DMS 273 (cell line): ENCODE results near the gene ANO2.

Experiments
- DNase-seq: peaks from one replicate; lab custom pipeline; 2025; ENCODE audit not compliant: unreplicated experiment; lab: John Stamatoyannopoulos, UW

ANO2 gene

DNA sequence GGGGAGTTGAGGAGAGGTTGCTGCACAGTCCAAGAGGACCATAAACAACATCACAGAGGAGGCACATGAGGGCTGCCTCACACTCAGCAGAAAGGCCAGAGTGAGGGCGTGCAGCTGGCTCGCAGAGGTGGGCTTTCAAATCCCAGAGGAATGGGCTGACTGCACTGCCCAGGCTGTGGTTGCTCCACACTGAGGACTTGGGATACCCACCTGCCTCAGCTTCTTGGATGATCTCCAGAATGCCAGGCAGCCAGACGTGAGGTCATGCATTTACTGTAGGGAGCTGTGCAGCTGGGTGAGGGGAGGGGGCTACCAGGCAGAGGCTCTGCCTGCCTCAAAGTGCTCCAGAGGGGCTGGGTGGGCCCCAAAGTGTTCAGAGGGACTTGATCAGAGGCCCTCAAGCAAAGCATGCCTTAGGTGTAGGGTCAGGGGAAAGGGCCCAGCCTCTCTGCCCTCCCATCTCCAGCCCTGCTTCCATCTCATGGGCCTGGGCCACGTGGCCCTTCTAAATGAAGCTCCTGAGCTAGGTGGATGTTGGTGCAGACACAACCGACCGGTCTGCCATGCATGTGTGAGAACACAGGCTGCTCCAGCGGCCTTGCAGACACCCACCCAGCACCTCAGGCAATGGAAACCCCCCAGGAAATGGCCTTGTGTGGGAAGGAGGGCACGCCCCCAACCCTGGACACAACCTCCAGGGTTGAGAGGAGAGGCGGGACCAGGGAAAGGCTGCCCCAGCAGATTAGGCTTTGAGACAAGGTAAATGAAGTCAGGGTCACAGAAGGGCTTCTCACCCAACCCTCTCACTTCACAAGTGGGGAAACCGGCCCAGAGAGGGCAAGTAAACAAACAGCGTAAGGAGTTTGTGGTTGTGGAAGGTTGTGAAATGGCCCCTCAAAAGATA, 422.4 kb downstream of the ANO2 start:
- no peak for DNase-seq

DNA sequence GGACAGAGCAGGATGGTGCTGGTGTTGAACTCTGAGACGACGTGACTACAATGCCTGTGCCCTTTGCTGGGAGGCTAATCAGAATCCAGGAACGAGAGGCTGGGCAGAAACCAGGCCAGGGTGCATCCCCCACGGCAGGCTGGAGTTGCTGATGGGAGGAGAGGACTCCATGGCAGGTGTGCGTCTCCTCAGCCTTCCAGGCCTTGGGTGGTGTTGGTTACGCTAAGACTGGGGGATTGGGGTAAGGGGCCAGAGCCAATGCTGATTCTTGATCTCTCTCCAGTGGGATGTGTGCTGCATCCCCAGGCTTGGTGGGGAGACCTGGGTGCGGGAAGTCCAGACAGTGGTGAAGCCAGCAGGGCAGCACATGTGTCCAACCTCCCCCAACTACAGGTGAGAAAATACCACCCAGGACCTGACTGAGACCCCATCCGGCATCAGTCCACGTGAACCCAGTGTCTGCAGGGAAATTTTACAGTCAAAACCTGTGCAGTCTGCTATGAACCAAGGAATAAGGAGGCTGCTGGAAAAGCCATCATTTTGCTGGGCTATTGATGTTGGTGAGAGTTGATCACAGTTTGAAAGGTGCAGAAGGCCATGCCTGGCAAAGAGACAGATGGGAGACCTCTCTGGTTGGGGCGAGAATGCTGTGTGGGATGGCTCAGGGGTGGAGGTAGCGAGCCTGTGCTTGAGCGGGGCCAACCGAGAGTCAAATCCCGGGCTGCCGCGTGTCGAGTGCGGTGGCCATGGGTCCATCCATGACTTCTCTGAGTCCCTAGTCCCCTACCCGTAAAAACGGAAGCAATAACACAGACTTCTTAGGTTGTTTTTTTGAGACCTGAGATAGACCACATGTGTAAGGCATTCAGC, 423.4 kb downstream of the ANO2 start:
- DNase-seq, result no peak

DNA sequence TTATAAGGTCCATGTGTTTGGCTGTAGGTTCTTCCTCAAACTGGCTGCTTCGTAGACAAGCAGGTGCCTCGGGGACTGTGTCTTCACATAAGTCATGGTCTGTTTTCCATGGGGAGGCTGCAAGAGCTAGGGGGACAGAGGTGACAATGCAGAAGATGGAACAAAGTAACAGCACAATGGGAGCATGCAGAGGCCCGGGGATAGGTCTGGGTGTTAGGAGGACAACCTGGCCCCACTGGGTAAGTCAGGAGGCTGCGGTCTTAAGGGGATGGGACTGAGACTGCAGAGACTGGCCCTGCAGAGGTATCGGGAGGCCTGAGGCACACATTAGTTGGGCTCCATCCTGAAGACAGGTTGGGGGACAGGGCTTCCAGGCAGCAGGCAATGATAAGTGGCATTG, 424.2 kb downstream of the ANO2 start:
- DNase-seq, result no peak

DNA sequence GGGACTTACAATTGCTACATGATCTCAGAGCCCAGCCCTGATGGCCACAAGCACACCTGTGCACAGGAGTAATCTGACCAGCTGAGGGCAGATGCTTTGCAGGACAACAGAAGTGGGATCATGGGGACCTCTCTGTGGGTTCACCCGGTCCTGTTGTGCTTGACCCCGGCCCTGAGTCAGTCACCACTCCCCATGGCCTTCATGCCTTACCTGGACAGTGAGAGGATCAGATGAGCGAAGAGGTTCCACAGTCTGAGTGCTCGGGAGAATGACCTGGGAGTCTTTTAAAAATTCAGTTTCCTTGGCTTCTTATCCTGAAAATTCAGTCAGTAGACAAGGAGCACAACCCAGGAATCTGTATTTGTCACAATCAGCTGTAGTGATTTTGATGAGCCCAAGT, 425.0 kb downstream of the ANO2 start:
- DNase-seq, result no peak

DNA sequence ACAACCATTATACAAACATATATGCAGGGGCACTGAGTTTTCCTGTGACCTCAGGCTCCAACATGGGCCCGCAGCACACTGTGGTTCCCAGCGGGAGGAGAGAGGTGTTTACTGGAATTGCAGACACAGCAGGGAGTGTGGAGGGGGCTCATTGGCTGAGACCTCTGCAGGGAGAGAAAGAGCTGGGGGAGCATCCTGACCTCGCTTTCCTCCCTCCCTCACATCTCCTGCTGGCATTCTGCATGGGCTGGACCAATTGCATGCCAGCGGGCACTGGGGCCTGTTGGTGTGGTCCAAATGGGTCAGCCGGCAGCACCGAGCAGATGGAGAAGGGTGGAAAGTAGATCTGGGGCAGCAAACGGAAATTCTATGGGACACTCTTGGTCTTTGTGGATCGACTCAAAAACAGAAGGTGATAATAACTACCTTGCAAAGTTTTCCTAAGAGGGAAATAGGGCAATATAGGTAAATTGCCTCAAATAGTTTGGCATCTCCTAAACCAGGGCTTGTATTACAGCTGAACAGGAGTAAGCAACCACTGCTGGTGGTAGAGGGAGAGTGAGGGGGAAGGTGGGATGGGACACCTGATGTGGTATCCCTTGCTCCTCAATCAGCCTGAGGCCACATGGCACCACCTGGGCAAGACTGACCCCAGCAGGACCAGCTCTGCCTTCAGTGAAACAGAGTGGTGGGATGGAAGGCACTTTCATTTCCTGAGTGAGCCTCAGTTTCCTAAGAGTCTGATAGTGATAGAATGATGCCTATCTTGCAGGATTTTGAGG, 426.3 kb downstream of the ANO2 start:
- no peak for DNase-seq

DNA sequence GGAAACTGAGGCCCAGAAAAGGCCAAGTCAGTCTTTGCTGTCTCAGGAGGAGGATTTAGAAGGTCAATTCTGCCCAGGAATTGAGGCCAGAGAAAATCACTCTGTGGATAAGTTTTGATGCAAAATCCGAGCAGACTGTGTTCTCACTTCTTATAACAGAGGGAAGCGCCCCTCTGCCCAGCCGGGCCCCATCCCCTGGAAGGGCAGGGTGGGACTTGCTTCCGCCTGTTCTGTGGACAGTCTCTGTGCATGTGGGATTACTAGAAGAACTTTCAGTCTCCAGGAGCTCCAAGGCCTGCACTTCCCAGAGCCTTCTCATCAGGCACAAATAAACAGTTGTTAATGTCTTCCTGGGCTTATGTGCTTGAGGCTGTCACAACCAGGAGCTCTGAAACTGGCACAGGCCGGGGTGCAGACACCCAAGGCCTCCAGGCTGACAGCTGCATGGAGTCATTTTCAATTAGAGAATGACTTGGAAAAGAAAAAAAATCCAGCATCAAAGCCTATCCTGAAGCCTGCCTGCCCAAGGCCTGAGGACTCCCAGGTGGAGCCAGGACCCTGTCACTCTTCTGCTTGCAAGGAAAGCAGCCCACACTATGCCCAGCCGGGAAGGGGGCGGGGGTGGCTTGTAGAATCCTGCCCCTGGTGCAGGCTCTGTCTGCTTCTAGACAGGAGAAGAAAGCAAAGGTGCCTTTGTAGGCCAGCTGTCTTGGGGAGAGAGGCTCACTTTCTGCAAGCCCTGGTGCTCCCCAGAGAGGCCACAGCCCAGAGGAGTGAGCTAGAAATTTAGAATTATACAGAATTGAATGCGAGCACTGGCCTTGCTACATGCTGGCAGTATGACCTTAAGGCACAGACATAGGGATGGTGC, 428.5 kb downstream of the ANO2 start:
- DNase-seq, result no peak

DNA sequence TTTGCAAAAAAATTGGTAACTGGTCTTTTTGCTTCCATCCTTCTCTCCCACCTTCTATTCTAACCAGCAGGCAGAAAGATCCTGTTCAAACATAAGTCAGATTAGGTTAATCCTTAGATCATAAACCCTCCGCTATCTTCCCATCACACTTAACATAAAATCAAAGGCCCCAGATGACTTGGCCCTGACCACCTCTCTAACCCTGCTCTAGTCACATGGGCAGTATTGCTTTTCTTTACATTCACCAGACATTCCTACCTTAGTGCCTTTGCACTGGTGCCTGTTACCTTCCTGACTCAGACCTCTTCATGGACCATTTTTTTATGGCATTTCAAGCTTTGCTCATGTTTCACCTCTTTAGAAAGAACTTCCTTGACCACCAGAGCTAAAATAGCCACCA, 429.6 kb downstream of the ANO2 start:
- no peak for DNase-seq

DNA sequence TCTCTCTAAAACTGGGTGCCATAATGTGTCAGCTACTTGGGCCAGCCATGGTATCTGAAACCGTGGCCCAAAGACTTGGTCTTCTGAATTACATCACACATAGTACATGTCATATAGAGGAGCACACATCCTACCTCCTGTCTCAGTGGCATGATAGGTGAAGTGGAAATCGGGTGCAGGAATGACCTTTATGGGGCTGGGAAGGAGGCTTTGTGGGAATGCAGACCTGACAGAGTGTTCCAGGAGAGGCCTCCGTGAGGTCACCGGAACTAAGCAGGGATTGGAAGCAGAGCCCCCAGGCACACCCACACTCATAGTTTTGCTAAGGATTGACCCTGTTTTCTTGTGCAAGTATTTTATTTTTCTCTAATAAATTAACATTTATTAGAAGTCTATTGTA, 430.5 kb downstream of the ANO2 start:
- no peak for DNase-seq

DNA sequence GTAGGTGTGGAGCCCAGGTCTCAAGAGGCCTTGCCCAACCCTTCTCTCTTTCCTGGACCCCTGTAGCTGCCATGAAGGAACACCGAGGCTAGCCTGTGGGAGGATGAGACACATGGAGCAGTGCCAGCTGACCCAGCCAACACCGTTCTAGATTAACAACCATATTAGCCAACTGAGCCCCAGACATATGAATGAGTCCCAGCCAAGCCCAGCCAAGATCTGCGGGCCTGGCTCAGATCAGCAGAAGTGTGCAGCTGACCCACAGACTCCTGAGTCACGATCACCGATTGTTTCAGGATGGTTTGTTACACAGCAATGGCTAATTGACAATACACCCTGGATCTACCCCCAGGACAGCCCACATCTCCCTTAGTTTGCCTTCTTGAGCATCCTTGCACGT, 431.0 kb downstream of the ANO2 start:
- DNase-seq, result no peak

DNA sequence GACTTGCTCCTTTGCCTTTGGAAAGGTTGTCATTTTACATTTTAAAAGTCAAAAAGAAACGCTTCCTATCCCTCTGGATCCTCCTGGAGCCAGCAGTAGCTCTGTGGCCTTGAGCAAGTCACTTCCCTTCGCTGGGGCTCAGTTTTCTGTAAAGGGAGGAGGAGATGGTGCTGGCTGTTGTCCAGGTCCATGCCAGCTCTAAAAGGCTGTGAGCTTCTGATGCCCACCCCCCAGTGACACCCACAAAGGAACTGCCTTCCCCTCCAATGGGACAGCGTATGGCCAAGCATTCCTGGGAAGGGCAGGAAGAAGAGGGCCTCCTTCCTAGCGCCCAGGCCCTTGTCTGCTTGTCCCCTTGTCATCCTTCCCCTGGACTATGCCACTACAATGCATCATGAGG, 431.7 kb downstream of the ANO2 start:
- no peak for DNase-seq
